SJSA1 (cell line): ENCODE measurements around the gene PLPPR3. TPM values are rescaled to one million over a fixed set of nuclear protein-coding genes. Genes with fewer than 3 reads are reported as not detected.
"Not testable (repeated sequence)": the region's sequence is repeated elsewhere in the genome, so short reads cannot be mapped to it uniquely, and the experiment has no call there.

Experiments used
- DNase-seq, 2 experiments: peaks; one replicate each; pipeline ENCODE4 v3.0.0-alpha.2; 2015 to 2020; ENCODE audit warnings: low spot score in 2 of 2, low read depth in 1 of 2
- H3K27ac ChIP-seq: fragments of 250-450 bp; sonication (Bioruptor Pico); 2 replicates; pipeline ENCODE4 v1.5.1; 2020; ENCODE audit warnings: mild to moderate bottlenecking, moderate library complexity
- H3K27me3 ChIP-seq: fragments of 250-450 bp; sonication (Bioruptor Pico); replicated peaks from 2 replicates; pipeline ENCODE4 v1.5.1; 2020; ENCODE audit warnings: mild to moderate bottlenecking, moderate library complexity
- H3K36me3 ChIP-seq: fragments of 250-450 bp; sonication (Bioruptor Pico); 2 replicates; pipeline ENCODE4 v1.5.1; 2020; ENCODE audit warnings: mild to moderate bottlenecking
- H3K4me1 ChIP-seq: fragments of 250-450 bp; sonication (Bioruptor Pico); replicated peaks from 2 replicates; pipeline ENCODE4 v1.6.1; 2021; ENCODE audit warnings: mild to moderate bottlenecking
- H3K4me3 ChIP-seq: fragments of 250-450 bp; sonication (Bioruptor Pico); 2 replicates; pipeline ENCODE4 v1.5.1; 2020; ENCODE audit warnings: mild to moderate bottlenecking
- H3K9me3 ChIP-seq: fragments of 250-450 bp; sonication (Bioruptor Pico); replicated peaks from 2 replicates; pipeline ENCODE4 v1.5.1; 2020; ENCODE audit warnings: mild to moderate bottlenecking
- total RNA-seq: library from RNA; depleted of rRNA; stranded (reverse); fragments of >200 nt; shearing (Covaris generic); gene quantifications from 2 replicates; pipeline ENCODE4 v1.2.3, GENCODE V29; 2014

PLPPR3 gene
- total RNA-seq, 1 experiment from 2014 or later = 1.1 TPM

DNA sequence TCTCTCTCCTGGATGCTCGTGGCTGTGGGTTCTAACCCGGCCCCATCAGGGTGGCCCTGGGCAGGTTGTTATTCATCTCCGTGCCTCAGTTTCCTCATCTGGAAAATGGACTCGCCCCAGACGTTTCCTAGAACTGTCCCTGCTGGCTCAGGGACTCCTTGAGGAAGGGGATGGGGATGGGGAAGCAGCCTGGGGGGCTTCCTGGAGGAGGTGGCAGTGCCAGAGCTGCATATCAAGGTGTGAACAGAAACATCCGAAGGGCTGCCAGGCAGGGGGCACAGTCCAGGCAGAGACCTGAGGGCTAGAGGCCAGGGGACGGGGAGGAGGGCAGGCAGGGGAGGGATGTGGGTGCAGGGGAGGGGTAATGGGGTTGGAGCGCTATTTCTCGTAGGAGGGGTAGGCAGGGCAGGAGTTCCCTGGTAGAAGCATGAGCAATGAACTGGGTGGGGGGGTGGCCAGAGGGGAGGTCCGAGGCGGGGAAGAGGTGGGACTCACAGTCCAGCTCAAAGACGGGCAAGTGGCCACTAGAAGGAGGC is 26.7 kb upstream of the PLPPR3 start:
- Histone ChIP-seq H3K4me1 (peaks cover 11% of the 10 kb centered on the region), H3K27ac (no peak overlapping the region), H3K27me3 (peaks cover 30% of the 10 kb centered on the region), H3K9me3 (no peaks in the 10 kb centered on the region), H3K36me3 (no peaks in the 10 kb centered on the region), H3K4me3 (no peak overlapping the region)
- DNase-seq = no peak

DNA sequence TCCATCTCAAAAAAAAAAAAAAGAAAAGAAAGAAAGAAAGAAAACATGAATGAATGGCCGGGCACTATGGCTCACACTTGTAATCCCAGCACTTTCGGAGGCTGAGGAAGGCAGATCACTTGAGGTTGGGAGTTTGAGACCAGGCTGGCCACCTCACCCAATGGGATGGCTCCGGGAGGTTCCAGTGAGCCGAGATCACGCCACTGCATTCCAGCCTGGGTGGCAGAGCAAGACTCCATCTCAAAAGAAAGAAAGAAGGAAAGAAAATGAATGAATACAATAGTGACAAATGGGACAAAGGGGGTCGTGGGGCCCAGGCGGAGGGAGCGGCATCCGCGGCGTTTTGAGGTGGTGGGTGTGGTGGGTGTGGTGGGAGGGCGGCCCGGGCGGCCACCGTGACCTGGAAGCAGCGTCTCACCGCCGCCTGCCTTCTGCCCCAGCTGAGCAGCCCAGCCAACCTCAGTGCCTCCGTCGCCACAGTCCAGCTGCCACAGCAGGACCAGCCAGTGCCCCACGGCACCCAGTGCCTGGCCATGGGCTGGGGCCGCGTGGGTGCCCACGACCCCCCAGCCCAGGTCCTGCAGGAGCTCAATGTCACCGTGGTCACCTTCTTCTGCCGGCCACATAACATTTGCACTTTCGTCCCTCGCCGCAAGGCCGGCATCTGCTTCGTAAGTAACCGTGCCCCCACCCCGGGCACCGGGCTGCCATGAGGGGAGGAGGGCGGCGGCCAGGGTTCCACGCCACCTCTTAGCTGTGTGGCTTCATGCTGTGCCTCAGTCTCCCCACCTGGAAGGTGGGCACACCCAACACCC is 24.2 kb upstream of the PLPPR3 start:
- Histone ChIP-seq H3K36me3 (no peaks in the 10 kb centered on the region), H3K4me3 (no peak overlapping the region), H3K27me3 (peaks cover 40% of the 10 kb centered on the region), H3K9me3 (no peaks in the 10 kb centered on the region), H3K4me1 (peaks cover 14% of the 10 kb centered on the region), H3K27ac (no peak overlapping the region)
- no peak for DNase-seq

DNA sequence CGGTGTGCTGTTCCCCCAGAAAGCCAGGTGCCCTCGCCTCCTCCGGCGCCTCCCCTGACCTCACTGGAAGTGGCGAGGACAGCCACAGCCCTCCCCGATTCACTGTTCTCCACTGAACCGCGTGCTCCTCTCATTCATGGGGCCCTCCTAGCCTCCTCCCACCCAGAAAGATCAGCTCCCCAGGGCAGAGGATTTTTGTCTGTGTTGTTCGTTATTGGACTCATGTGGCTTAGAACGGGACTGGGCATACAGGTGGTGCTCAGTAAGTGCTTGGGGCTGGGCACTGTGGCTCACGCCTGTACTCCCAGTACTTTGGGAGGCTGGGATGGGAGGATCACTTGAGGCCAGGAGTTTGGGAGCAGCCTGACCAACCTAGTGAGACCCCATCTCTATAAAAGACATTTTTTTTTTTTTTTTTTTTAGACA is 22.8 kb upstream of the PLPPR3 start:
- Histone ChIP-seq H3K27ac (no peak overlapping the region), H3K27me3 (peaks cover 40% of the 10 kb centered on the region), H3K4me1 (peaks cover 8% of the 10 kb centered on the region), H3K4me3 (no peak overlapping the region), H3K9me3 (no peaks in the 10 kb centered on the region), H3K36me3 (no peaks in the 10 kb centered on the region)
- no peak for DNase-seq

GRCh38 chr19:843836-844545 is 22.2 kb upstream of the PLPPR3 start:
- no peaks in the 10 kb centered on the region for H3K9me3 ChIP-seq
- H3K36me3 ChIP-seq = no peaks in the 10 kb centered on the region
- DNase-seq = no peak
- no peak overlapping the region for H3K27ac ChIP-seq
- H3K27me3 ChIP-seq = peaks cover 40% of the 10 kb centered on the region
- peaks cover 9% of the 10 kb centered on the region for H3K4me1 ChIP-seq
- no peak overlapping the region for H3K4me3 ChIP-seq

GRCh38 chr19:843180-843835 is 21.6 kb upstream of the PLPPR3 start:
- Histone ChIP-seq H3K27ac (no peak overlapping the region), H3K4me1 (peaks cover 13% of the 10 kb centered on the region), H3K27me3 (peaks cover 40% of the 10 kb centered on the region), H3K36me3 (no peaks in the 10 kb centered on the region), H3K9me3 (no peaks in the 10 kb centered on the region), H3K4me3 (no peak overlapping the region)
- DNase-seq = no peak

- H3K27me3 ChIP-seq = peaks cover 38% of the 10 kb centered on the region
- not testable (repeated sequence) for H3K9me3 ChIP-seq, H3K4me3 ChIP-seq, H3K36me3 ChIP-seq, DNase-seq, H3K27ac ChIP-seq
- peaks cover 13% of the 10 kb centered on the region for H3K4me1 ChIP-seq
Measured at GRCh38 chr19:842802-843179, 21.0 kb upstream of the PLPPR3 start.

- Histone ChIP-seq H3K36me3 (no peaks in the 10 kb centered on the region), H3K4me1 (peaks cover 13% of the 10 kb centered on the region), H3K27me3 (peaks cover 24% of the 10 kb centered on the region), H3K27ac (no peak within 1 kb of the TSS), H3K9me3 (no peaks in the 10 kb centered on the region), H3K4me3 (no peak within 1 kb of the TSS)
- DNase-seq = no peak
Measured at GRCh38 chr19:840519-841206, 18.9 kb upstream of the PLPPR3 start, which contains the start of gene PRTN3. PRTN3 (plus strand) TSS chr19:840999; CDS start chr19:841009, 10 bp downstream.

DNA sequence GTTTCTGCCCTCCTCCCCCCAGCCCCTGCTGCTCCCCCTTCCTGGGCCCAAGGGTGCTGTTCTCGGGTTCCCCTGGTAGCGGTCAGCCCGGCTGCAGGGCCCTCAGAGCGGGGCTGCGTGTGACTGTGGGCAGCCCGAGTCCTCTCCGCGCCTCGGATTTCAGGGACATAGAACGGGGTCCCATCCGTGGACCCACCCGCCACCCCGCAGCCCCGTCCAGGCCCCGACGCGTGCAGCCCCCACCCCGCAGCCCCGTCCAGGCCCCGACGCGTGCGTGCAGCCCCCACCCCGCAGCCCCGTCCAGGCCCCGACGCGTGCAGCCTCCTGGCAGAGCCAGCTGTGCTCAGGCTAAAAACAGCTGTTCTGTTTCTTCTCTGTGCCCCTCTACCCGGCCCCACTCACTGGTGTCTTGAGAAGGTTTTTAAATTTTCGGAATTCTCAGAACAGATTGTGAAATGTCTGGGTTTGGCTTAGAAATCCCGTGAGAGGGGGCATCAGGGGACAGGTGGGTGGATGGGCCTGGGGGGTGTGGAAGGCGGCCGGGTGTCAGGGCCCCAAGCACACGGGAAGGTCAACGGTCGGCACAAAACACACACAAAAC is 13.6 kb upstream of the PLPPR3 start:
- no peaks in the 10 kb centered on the region; the same call in 1 of the 2 replicates for H3K27me3 ChIP-seq
- H3K27ac ChIP-seq = no peak overlapping the region
- H3K36me3 ChIP-seq = no peaks in the 10 kb centered on the region
- no peaks in the 10 kb centered on the region for H3K9me3 ChIP-seq
- no peak overlapping the region for H3K4me3 ChIP-seq
- H3K4me1 ChIP-seq = peaks cover 5% of the 10 kb centered on the region
- no peak for DNase-seq

GRCh38 chr19:834216-834615 is 12.5 kb upstream of the PLPPR3 start:
- no peaks in the 10 kb centered on the region for H3K36me3 ChIP-seq

DNA sequence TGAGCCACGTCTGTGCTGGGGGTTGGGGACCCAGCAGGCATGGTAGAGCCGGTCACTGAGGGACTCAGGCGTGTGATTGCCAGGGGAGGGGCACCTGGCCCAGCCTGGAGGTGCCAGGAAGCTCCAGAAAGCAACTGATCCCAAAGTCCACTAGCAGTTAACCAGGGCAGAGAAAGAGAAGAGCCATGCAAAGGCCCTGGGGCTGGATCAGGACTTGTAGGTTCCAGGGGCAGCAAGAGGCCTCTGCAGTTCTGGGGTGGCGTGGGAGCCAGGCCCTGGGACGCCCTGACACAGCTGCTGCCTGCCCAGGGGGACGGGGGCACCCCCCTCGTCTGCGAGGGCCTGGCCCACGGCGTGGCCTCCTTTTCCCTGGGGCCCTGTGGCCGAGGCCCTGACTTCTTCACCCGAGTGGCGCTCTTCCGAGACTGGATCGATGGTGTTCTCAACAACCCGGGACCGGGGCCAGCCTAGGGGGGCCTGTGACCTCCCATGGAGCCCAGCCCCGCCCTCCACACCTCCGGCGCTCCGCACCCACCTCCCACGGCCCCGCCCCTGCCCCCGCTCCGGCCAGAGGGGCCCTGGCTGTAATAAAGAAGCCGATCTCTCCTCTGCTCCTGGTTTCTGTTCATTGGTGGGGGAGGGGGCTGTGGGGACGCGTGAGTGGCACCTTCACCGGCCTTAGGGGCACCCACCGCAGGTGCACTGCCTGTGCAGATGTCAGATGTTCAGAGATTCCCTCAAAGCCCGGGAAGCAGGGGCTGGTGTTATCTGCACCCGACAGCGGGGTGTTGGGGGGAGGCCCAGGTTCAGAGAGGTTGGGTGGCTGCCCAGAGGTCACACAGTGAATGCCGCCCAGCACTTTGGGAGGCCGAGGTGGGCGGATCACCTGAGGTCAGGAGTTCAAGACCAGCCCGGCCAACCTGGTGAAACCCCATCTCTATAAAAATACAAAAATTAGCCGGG is 9.9 kb upstream of the PLPPR3 start:
- Histone ChIP-seq H3K4me3 (no peak overlapping the region), H3K4me1 (no peaks in the 10 kb centered on the region), H3K9me3 (no peaks in the 10 kb centered on the region), H3K27me3 (no peaks in the 10 kb centered on the region; the same call in 1 of the 2 replicates), H3K27ac (no peak overlapping the region), H3K36me3 (no peaks in the 10 kb centered on the region)
- no peak for DNase-seq

More at GRCh38 chr19:834216-834615, 12.5 kb upstream of the PLPPR3 start:
- H3K4me3 ChIP-seq = no peak overlapping the region
- H3K27ac ChIP-seq = no peak overlapping the region
- DNase-seq = no peak
- H3K27me3 ChIP-seq = no peaks in the 10 kb centered on the region; the same call in 1 of the 2 replicates
- H3K4me1 ChIP-seq = peaks cover 5% of the 10 kb centered on the region
- H3K9me3 ChIP-seq = no peaks in the 10 kb centered on the region

DNA sequence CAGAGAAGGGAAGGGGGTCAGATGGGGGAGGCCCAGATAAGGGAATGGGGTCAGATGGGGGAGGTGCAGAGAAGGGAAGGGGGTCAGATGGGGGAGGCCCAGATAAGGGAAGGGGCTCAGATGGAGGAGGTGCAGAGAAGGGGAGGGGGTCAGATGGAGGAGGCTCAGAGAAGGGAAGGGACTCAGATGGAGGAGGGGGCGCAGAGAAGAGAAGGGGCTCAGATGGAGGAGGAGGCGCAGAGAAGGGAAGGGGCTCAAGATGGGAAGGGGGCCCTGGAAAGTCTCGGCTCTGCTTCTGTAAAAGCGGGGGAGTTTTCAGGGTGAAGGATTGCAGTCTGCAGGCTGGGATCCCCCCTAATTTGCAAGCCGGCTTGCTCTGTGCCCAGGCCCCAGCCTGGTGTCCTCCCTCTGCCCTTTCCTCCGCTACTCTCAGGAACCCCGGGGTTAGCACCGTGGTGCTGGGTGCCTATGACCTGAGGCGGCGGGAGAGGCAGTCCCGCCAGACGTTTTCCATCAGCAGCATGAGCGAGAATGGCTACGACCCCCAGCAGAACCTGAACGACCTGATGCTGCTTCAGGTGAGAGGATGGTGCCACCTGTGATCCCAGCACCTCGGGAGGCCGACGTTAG is 7.5 kb upstream of the PLPPR3 start:
- H3K27ac ChIP-seq = no peak overlapping the region
- no peak for DNase-seq
- no peaks in the 10 kb centered on the region for H3K9me3 ChIP-seq
- H3K4me1 ChIP-seq = no peaks in the 10 kb centered on the region
- H3K36me3 ChIP-seq = no peaks in the 10 kb centered on the region
- H3K27me3 ChIP-seq = no peaks in the 10 kb centered on the region
- H3K4me3 ChIP-seq = no peak overlapping the region
